ENCODE results near the gene CHRNA4. TPM values are rescaled to one million over a fixed set of nuclear protein-coding genes. Genes with fewer than 3 reads are reported as not detected.
"Not testable (repeated sequence)": the region's sequence is repeated elsewhere in the genome, so short reads cannot be mapped to it uniquely, and the experiment has no call there.

The CHRNA4 gene
- total RNA-seq, 1 donor from 2014 or later, result not detected

DNA sequence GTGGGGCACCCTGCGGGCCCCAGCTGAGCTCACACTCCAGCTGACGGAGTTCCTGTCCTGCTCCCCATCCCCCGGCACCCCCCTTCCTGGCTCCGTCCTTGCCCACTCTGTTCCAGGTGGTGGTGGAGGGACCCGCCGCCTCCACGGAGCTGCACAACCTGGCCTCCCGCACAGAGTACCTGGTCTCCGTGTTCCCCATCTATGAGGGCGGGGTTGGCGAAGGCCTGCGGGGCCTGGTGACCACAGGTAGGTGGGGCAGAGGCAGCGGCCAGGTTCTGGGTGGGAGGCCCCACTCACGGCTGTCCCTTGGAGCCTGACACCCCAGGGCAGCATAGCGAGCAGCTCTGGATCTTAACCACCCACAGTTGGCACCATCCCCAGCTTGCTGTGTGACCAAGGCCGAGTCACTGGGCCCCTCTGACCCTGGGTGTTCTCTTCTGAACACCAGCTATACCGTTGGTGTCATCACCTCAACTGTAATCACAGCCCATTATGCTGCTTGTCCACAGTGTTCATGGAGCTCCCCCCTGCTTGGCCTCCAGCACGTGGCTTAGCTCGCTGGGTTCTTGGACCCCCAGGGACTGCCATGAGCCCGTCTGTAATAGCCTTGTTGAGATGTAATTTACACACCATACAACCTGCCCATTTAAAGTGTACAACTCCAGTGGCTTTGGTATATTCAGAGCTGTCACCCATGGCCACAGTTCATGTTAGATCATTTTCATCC lies 50.7 kb downstream of the CHRNA4 start:
- DNase-seq (ENCODE audit: low spot score), result no peak

GRCh38 chr20:63309261-63310071 lies 51.7 kb downstream of the CHRNA4 start:
- no peak for DNase-seq (ENCODE audit: low spot score)

- DNase-seq (ENCODE audit: low spot score), result no peak
Measured at GRCh38 chr20:63308218-63308911, 52.8 kb downstream of the CHRNA4 start.

GRCh38 chr20:63307538-63308217 lies 53.5 kb downstream of the CHRNA4 start:
- DNase-seq (ENCODE audit: low spot score), result no peak

DNA sequence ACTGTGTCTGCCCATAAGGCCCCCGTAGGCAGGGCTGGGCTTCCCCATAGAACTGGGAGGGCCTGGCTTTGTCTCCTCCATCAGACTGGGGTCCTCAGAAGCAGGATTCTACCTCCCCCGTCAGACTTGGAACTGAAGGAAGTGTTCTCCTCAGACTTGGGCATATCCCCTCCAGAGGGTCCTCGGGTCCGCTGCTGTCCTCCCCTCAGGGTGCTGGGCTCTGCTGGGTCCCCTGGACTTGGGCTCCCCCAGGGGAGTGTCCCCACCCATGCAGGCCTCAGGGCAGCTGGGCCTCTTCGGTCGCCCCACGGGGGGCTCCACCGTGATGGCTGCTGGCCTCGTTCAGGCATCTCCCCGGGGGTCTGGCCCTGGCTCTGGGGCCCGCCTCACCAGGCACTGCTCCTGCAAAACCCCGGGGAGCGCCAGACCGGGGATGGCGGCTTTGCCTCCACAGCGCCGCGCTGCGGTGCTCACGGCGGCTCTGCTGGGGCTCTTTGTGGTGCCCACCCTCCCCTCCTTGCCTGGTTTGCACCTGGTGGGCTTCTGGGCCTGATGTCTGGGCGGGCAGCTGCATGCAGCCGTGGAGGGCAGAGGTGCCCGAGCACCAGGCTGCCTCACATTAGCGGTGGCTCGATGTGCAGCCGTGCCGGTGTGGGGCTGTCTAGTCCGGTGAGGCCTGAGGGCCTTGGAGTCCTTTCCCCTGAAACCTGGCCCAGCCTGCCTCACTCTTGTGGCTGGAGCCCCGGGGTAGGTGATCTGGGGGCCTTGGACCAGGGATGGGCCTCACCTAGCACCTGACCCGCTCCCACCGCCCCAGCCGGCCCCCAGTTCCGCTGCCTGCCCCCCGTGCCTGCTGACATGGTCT lies 54.2 kb downstream of the CHRNA4 start:
- DNase-seq (ENCODE audit: low spot score), result no peak

- not testable (repeated sequence) for DNase-seq (ENCODE audit: low spot score)
Measured at GRCh38 chr20:63305933-63306672, 55.0 kb downstream of the CHRNA4 start.

DNA sequence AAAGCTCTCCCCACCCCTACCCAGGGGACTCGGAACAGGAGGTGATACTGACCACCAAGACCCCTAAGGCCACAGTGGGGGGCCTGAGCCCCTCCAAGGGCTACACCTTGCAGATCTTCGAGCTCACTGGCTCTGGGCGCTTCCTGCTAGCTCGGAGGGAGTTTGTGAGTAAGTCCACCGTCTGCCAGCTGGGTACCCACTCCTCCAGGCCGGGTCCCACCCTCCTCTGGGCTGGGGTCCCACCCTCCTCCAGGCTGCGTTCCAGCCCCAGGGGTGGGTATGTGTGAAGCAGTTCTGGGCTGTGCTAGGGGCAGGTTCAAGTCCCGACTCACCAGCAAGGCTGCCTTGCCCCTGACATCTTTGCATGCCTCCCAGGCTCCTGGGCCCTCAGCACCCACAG lies 55.8 kb downstream of the CHRNA4 start:
- DNase-seq (ENCODE audit: low spot score), result no peak

DNA sequence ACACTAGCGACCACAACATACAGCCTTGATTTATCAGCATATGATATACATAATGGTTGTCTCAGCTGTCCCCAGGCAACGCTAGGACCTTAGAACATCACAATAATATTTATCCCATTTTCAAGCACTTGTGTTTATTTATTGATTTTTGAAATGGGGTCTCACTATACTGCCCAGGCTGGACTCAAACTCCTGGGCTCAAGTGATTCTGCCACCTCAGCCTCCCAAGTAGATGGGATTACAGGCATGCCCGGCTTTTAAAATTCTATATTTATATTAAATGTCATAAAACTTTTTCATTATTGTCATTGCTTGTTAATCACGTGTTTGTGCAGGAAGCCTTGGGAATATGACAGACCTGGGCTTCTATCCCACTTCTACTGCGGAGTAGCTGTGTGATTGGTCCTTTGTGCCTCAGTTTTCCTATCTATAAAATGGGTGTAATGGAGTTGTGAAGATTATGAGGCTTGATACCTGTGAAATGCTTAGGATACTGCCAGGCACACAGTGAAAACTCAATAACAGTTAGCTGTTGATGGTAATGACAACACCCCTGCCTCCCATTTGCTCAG lies 58.0 kb downstream of the CHRNA4 start:
- no peak for DNase-seq (ENCODE audit: low spot score)

DNA sequence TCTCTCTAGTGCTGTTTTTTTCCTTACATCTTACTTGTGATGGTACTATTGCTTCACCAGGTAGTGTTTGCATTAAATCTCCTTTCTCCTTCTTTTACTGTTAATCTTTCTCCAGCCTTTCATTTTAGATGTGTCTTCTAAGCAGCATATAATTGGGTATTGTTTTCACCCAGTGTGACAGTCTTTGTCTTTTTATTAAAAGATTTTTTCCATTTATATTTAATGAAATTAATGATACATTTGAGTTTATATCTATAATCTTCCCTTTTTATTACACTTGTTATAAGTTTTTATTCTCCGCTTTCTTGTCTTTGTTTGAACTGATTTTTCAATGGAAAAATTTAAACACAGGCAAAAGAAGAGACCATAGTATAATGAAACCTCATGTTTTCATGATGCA lies 59.5 kb downstream of the CHRNA4 start:
- no peak for DNase-seq (ENCODE audit: low spot score)

DNA sequence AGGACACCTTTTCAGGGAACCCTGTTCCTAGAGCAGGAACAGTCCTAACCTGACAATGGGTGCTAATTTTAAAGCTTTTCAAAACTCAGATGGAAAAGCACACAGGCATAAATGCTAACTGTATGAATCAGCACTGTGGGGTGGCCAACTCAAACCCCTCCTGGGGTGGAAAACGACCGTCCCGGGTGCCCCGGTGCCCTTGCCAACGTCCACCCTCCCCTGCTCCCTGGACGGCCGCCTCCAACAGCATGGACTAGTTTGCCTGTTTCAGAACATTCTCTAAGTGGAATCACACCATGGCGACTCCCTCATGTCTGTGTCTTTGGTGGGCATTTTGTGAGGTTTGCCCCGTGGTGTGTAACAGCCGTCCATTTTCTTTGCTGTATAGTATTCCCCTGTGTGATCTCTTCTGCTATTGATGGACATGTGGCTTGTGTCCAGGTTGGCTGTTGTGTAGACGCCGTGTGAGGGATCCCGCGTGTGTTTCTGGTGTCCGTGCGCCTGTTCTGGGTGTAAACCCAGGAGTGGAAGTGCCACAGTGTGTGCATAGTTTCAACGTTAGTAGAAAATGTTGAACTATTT lies 62.3 kb downstream of the CHRNA4 start:
- no peak for DNase-seq (ENCODE audit: low spot score)

GRCh38 chr20:63297796-63298572 lies 63.2 kb downstream of the CHRNA4 start:
- DNase-seq (ENCODE audit: low spot score), result no peak

GRCh38 chr20:63297371-63297781 lies 63.8 kb downstream of the CHRNA4 start:
- no peak for DNase-seq (ENCODE audit: low spot score)

DNA sequence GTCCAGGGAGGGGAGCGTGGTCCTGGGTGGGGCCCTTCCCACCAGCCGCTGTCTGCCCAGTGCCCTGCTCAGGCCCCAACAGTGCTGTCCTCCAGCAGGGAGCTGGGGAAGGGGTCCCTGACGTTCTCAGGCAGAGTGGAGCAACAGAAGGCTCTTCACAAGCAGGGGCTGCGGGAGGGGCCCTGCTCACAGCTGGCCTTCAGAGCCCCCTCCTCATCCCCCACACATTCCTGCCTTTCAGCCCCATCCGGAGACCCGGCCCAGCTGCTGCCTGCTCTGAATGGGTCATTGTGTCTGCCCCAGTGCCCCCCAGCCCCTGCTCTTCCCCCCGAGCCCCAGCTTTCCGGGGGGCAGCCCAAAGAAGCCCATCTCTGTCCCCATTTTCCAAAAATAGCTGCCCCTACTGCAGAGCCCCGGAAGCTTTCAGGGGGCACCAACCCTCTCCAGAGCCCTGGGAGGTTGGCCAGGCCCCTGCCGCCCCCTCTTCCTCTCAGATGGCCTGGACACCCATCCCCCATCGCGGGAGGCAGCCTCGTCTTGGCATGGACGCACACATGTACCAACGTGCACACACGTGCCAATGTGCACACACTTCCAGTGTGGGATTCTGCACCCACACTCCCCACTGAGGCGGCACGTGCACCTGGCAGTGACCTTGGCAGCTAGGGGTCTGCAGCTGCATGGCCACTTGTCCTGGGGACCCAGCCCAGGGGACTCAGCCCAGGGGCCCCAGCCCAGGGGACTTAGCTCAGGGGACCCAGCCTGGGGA lies 64.4 kb downstream of the CHRNA4 start:
- no peak for DNase-seq (ENCODE audit: low spot score)

GRCh38 chr20:63295846-63296245 lies 65.3 kb downstream of the CHRNA4 start:
- no peak for DNase-seq (ENCODE audit: low spot score)

DNA sequence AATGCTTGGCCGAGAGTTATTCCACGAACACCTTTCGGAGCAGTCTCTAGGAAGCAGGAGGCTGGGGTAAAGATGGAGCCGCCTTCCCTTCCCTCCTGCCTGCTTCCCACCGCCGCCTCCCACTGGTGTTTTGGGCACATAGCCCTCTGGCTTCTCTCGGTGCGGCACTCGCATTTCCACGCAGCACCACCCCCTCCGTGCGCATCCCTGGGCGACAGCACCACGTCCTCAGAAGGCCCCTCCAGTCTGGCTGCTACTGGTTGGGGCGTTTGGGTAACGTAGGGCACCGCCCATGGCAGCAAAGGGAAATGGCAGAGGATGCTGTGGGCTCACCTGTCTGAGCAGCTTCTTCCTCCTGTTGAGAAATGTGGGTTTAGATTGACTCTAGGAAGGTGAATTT lies 65.7 kb downstream of the CHRNA4 start:
- no peak for DNase-seq (ENCODE audit: low spot score)

DNA sequence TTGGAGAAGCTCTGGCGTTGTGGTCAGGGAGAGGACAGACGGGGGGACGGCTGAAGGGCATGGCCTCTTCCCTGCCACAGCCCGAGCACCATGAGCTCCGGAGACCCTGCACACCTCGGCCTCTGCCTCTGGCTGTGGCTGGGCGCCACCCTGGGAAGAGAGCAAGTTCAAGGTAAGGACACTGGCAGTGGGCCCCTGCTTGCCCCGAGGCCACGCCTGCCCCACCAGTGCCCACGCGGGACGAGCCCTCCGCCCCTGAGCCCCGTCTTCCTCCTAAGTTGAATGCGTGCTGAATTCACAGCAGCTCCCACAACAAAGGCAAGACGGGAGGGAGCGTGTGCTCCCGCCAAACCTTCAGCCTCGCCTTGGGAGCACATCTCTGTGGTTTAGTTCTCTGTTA lies 66.1 kb downstream of the CHRNA4 start:
- no peak for DNase-seq (ENCODE audit: low spot score)

DNA sequence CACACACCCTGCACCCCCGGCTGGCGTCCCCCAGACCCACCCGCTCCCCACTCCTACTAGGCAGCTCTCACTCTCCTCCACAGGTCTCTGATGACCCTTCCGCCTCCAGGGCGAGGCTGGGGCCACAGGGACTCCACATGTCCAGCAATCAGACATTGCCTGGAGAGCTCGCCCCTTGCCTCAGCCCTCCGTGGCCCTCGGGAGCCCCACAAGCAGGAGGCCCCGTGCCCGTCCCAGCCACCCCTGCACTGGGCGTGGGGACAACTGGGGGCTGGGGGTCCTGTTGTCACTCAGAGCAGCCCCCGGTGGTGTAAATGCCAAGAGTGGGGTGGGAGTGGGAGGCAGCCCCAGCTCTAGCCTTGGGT lies 66.6 kb downstream of the CHRNA4 start:
- no peak for DNase-seq (ENCODE audit: low spot score)

GRCh38 chr20:63293871-63294535 lies 67.1 kb downstream of the CHRNA4 start:
- DNase-seq (ENCODE audit: low spot score), result no peak

Measured in mucosa of gallbladder (tissue), 1 donor.